ENCODE data around the gene NDUFA1.
"Not testable (repeated sequence)": the region's sequence is repeated elsewhere in the genome, so short reads cannot be mapped to it uniquely, and the experiment has no call there.

NDUFA1 gene

GRCh38 chrX:119916310-119916709 lies 44.7 kb downstream of the NDUFA1 start:
- DNase-seq, result no peak

GRCh38 chrX:119917877-119918276 lies 46.2 kb downstream of the NDUFA1 start:
- no peak for DNase-seq

GRCh38 chrX:119919835-119920585 lies 48.4 kb downstream of the NDUFA1 start:
- no peak for DNase-seq

- not testable (repeated sequence) for DNase-seq
These were observed 50.8 kb downstream of the NDUFA1 start for GRCh38 chrX:119922391-119922790.
